CD4-positive, alpha-beta T cell treated with Interleukin-17A for 1 hour (primary cell): ENCODE results near the gene ZNF324.
"Not testable (repeated sequence)": the region's sequence is repeated elsewhere in the genome, so short reads cannot be mapped to it uniquely, and the experiment has no call there.

Source experiments
- DNase-seq: peaks from one replicate; pipeline ENCODE4 v3.0.0-alpha.2; 2020

Gene ZNF324

GRCh38 chr19:58473775-58474174, 6.9 kb downstream of the ZNF324 start:
- no peak for DNase-seq

DNA sequence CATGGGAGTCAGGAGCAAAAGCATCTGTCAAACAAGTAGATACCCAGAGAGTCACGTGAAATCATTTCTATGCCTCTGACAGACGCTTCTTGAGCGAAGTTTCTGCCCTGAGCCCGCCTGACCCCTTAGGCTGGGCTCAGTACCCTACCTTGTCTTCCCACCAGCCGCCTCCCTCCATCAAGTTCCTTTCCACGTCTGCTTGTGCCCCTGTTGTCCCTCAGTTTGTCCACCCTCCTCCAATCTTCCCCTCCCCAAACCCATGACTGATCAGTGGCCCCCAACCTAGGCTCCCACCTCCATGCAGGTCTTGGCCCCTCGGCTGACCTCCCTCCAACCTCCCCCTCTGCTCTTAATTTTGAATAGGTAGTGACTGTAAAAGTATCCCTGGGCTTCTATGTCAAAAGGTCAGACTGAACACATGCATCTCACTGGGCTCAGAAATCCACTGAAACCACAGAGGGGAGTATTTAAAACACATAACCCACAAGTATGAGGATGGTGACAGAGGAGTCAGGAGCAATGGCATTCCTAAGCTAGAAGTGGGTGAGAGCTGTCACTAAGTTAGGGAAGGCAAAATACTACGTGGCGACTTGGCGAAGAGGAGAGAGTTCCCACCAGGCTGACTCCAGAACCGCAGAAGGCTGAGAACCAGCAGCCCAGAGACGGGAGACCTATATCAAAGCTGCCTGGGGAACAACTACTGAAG, 7.6 kb downstream of the ZNF324 start:
- DNase-seq: no peak

DNA sequence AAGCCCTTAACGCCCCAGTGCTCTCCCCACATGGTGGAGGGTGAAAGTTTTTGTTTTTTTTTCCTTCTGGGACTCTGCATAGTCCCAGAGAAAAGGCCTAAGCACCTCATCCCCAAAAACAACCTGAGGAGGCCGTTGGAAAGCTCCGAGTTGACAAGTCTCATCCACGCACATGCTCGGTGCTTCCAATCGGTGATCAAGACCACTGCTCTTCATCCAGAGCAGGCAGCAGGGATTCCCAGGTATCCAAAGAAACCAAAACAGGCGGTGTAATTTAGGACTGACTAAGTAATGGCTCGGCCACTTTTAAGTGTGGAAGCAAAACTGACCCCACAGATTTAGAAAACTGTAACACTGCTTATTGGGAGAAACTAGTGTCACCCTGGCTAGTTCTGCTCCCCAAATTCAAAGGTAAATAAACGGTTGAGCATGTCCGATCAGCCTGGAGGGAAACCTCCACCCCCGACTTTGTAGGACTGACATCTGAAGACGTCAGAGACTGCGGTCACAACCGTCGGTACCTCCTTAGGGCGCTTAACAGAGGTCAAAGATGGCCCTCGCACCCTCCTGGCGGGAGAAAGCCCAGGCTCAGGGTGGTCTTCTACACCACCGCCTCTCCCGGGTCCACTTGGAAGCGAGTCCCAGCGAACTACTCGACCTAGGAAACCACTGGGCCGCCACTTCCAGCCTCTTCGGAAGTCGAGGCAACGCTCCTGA, 8.3 kb downstream of the ZNF324 start:
- DNase-seq: no peak

- peak; percentile 97 for DNase-seq
Measured at GRCh38 chr19:58475714-58476497, 9.0 kb downstream of the ZNF324 start, which contains the start of gene ZNF446. TSS of gene ZNF446 (plus strand) at chr19:58476352. CDS start at chr19:58477219, 867 bp downstream.

GRCh38 chr19:58476498-58477015, 9.7 kb downstream of the ZNF324 start:
- no peak for DNase-seq

DNA sequence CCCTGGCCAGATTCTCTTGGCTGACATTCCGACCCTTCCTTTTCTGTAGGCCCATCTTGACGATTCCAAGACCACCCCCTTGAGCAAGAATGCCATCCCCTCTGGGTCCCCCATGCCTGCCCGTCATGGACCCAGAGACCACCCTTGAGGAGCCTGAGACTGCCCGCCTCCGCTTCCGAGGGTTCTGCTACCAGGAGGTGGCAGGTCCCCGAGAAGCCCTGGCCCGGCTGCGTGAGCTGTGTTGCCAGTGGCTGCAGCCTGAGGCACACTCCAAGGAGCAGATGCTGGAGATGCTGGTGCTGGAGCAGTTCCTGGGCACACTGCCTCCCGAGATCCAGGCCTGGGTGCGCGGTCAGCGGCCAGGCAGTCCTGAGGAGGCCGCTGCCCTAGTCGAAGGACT, 10.2 kb downstream of the ZNF324 start:
- no peak for DNase-seq

DNA sequence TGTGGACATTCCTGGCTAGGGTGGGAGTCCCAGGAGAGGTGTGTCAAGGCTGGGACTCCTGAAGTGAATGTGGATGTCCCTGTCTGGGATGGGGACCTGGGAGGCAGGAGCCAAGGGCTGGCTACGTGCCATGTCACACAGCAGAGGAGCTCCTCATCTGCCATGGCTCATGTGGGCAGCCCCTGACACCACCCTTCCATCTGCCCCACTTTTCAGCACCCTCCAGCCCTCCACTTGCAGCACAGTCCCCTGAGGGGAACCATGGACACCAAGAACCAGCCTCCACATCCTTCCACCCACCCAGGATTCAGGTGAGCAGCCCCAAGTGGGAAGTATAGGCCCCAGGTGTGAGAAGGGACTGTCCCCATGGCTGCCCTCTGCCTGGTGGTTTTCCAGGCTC, 11.0 kb downstream of the ZNF324 start:
- no peak for DNase-seq

GRCh38 chr19:58479303-58479702, 12.4 kb downstream of the ZNF324 start:
- DNase-seq: no peak

- no peak for DNase-seq
Measured at GRCh38 chr19:58479736-58480480, 13.0 kb downstream of the ZNF324 start.

- no peak for DNase-seq
Measured at GRCh38 chr19:58480481-58480830, 13.6 kb downstream of the ZNF324 start.

DNA sequence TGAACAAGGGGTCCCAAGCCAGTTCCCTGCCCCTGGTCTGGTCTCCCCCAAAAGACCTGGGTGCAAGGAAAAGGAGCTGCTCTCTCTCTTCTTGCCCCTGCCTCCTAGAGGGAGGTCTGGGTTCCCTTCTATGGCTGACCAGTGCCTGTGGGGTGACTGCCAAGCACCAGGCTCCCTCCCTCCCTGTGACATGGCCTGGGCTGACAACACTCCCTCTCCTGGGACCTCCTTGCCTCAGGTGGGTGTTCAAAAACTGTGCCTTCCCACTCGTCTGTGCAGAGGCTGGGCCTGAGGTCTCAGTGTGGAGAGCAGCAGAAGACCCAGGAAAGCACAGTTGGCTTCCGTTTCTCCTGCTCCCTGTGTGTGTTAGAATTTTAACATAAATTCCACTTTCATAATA, 14.0 kb downstream of the ZNF324 start:
- DNase-seq: no peak

- no peak for DNase-seq
Measured at GRCh38 chr19:58482372-58482771, 15.5 kb downstream of the ZNF324 start.

DNA sequence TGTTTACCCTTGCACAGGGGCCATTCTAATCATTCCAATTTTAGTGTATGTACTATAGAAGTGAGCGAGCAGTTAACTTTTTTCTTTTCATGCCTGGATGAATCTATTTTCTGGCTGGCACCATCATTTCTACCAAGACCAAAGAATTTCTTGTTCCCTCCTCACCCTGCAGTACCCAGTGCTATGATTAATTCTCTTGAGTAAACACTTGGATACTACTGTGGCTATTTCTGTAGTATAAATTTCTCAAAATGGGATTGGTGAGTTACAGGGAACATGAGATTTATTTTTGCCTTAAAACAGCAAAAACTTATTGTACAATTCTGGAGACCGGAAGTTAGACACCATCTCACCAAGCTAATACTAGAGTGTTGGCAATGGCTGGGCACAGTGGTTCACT, 16.9 kb downstream of the ZNF324 start:
- no peak for DNase-seq

- DNase-seq: not testable (repeated sequence)
Measured at GRCh38 chr19:58484349-58484748, 17.5 kb downstream of the ZNF324 start.

DNA sequence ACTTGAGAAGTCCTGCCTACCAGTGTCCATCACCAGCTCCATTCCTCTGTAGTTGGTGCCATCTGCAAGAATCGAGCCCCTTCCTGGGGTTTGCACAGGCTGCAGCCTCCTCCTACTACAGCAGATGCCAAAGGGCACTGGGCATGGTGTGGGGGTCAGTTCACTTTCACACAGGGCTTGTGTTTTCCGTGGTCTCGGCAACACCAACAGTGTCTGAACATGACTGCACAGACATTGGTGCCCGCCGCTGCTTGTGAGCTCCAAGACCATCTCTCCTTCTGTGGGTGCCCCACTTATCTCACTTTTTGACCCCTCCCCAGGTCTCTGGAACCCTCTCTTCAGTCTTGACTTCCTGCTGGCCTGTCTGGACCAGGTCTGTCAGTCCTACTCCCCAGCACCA, 24.5 kb downstream of the ZNF324 start:
- DNase-seq: no peak

DNA sequence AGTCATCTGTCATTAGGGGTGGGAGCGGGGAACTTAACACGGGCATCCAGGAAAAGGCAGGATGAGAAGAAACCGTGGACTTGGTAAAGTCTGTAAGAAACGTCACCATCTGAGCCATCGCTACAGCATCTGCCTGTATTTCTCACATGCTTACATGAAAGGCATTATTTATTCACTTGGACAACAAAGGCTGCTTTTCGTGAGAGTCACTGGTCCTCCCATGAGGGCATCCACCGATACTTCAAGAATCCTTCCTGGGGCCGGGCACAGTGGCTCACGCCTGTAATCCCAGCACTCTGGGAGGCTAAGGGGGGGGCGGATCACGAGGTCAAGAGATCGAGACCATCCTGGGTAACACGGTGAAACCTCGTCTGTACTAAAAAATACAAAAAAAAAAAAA, 25.4 kb downstream of the ZNF324 start:
- no peak for DNase-seq

DNA sequence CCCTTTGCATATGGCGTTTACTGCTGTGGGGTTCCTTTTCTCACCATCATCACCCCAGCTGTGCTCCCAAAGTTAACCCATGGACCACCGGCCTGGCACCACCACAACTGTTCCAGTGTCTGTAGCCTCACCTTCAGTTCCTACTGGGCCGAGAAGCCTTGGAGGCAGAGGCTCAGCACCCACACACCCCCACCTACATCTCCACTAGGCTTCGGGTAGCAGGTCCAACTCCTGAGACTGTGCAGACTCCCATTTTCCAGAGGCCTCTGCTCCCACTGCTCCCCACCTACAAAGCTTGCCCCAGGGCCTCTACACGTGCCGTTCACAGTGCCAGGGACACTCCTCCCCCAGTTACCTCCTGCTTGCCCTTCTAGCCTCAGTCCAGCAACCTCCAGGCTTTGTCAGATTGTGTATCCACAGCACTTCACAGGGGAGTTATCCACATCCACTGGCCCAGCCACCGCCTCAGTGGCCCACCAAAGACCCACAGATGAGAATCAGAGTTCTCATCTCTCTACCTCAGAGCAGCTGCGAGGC, 30.8 kb downstream of the ZNF324 start:
- no peak for DNase-seq

- DNase-seq: no peak
Measured at GRCh38 chr19:58498316-58499020, 31.6 kb downstream of the ZNF324 start.

GRCh38 chr19:58499021-58499927, 32.4 kb downstream of the ZNF324 start:
- peak; percentile 98 for DNase-seq

DNA sequence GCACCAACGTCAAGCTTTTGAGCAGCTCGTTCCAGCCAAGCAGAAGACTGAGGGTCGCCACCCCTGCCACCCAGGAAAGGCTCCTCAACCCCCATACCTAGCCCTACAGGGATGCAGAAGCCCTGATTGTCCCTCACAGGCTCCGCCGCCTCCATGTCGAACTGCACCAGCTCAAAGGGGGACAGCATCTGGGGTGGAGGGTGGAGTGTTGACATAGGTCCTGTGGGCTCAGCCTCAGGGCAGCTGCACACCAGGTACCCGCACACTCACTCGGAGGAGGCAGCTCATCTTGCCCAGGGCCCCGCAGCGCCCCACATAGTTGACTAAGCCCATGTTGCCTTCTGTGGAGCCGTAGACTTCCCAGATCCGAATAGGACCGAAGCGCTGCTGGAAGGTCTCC, 33.4 kb downstream of the ZNF324 start:
- no peak for DNase-seq
